HEK293 (cell line): ENCODE data around the gene GPAM.

Experiments used
- CTCF ChIP-seq: fragments of 450-650 bp; formaldehyde crosslinking; IDR thresholded peaks from 2 replicates; pipeline ENCODE4 v1.5.1; 2016; ENCODE audit warnings: missing biosample characterization, missing genetic modification characterization
- SETDB1 ChIP-seq: IDR thresholded peaks from one replicate; pipeline ENCODE4 v1.6.1; 2017; ENCODE audit warnings: mild to moderate bottlenecking, low read length, moderate library complexity, mixed read lengths; ENCODE audit not compliant: insufficient read length
- ZBTB1 ChIP-seq: fragments of 450-650 bp; formaldehyde crosslinking; IDR thresholded peaks from 2 replicates; pipeline ENCODE4 v1.5.1; 2016; ENCODE audit warnings: missing biosample characterization, missing genetic modification characterization
- ZEB2 ChIP-seq: fragments of 450-650 bp; formaldehyde crosslinking; IDR thresholded peaks from 2 replicates; pipeline ENCODE4 v1.5.1; 2016; ENCODE audit warnings: missing biosample characterization, missing genetic modification characterization
- ZNF138 ChIP-seq: fragments of 450-650 bp; formaldehyde crosslinking; IDR thresholded peaks from 2 replicates; pipeline ENCODE4 v1.5.1; 2016; ENCODE audit warnings: missing biosample characterization, missing genetic modification characterization, borderline replicate concordance
- ZNF423 ChIP-seq: fragments of 450-650 bp; formaldehyde crosslinking; IDR thresholded peaks from 2 replicates; pipeline ENCODE4 v1.5.1; 2016; ENCODE audit warnings: missing biosample characterization, missing genetic modification characterization
- ZNF530 ChIP-seq: fragments of 450-650 bp; formaldehyde crosslinking; IDR thresholded peaks from 2 replicates; pipeline ENCODE4 v1.5.1; 2016; ENCODE audit warnings: low read depth, missing biosample characterization, missing genetic modification characterization
- ZNF777 ChIP-seq: fragments of 450-650 bp; formaldehyde crosslinking; IDR thresholded peaks from 2 replicates; pipeline ENCODE4 v1.5.1; 2017; ENCODE audit warnings: missing biosample characterization, missing genetic modification characterization, borderline replicate concordance

GRCh38 chr10:112223725-112224124, 40.2 kb upstream of the GPAM start:
- TF ChIP-seq ZEB2 (tag by site-specific recombination), result no peak
- TF ChIP-seq ZNF530 (tag by site-specific recombination), result no peak
- TF ChIP-seq ZNF138, result no peak
- no peak for TF ChIP-seq CTCF (tag by site-specific recombination)
- TF ChIP-seq SETDB1, result no peak
- TF ChIP-seq ZNF777 (tag by site-specific recombination), result no peak
- no peak for TF ChIP-seq ZBTB1 (tag by site-specific recombination)
- TF ChIP-seq ZNF423, result no peak
